Stimulated activated naive CD8-positive, alpha-beta T cell treated with anti-CD3 and anti-CD28 coated beads, Interleukin-15, amount 100 ng/mL, for 72 hours (primary cell): Measurements from ENCODE around the gene HOATZ.

Source experiments
- ATAC-seq: fragments of 150-1000 bp; cut with Tn5 transposase; 2 replicates; pipeline ENCODE4 v1.10.0; 2021; ENCODE audit warnings: mild to moderate bottlenecking, moderate library complexity
- DNase-seq, 2 donors: peaks; one replicate each; pipeline ENCODE4 v3.0.0; 2021 to 2022
- H3K27ac Mint-ChIP-seq, 2 donors: one replicate each; pipeline ENCODE4 v1.8.0; 2022; ENCODE audit warnings: mild to moderate bottlenecking in 2 of 2, mixed read lengths in 2 of 2, moderate library complexity in 2 of 2
- H3K27me3 Mint-ChIP-seq: one replicate; pipeline ENCODE4 v1.8.0; 2022; ENCODE audit warnings: mixed read lengths
- H3K4me1 Mint-ChIP-seq: one replicate; pipeline ENCODE4 v1.8.0; 2022; ENCODE audit warnings: mild to moderate bottlenecking, mixed read lengths
- H3K4me3 Mint-ChIP-seq, 2 donors: one replicate each; pipeline ENCODE4 v1.8.0; 2022; ENCODE audit warnings: mild to moderate bottlenecking in 2 of 2, mixed read lengths in 2 of 2, moderate library complexity in 1 of 2
- H3K9me3 Mint-ChIP-seq, 2 donors: one replicate each; pipeline ENCODE4 v1.8.0; 2022; ENCODE audit warnings: mixed read lengths in 2 of 2

Gene HOATZ

GRCh38 chr11:111574373-111575225, 60.0 kb downstream of the HOATZ start:
- no peak overlapping the region for H3K27ac Mint-ChIP-seq
- no peaks in the 10 kb centered on the region for H3K4me1 Mint-ChIP-seq
- DNase-seq (no peak), ATAC-seq (peak; percentile 66)
- H3K4me3 Mint-ChIP-seq, result peak overlapping the region in 1 of 2 donors; percentile 53
- peaks cover 19% of the 10 kb centered on the region for H3K27me3 Mint-ChIP-seq
- H3K9me3 Mint-ChIP-seq, result no peaks in the 10 kb centered on the region

- DNase-seq (no peak), ATAC-seq (no peak)
- Mint-ChIP-seq H3K9me3 (no peaks in the 10 kb centered on the region), H3K4me1 (no peaks in the 10 kb centered on the region), H3K27me3 (peaks cover 11% of the 10 kb centered on the region), H3K27ac (no peak overlapping the region), H3K4me3 (no peak overlapping the region)
These were observed 61.2 kb downstream of the HOATZ start for GRCh38 chr11:111575740-111576139.

- DNase-seq (no peak), ATAC-seq (no peak)
- no peaks in the 10 kb centered on the region for H3K9me3 Mint-ChIP-seq
- no peaks in the 10 kb centered on the region for H3K4me1 Mint-ChIP-seq
- H3K27me3 Mint-ChIP-seq, result no peaks in the 10 kb centered on the region
- H3K27ac Mint-ChIP-seq, result no peak overlapping the region
- no peak overlapping the region for H3K4me3 Mint-ChIP-seq
These were observed 63.2 kb downstream of the HOATZ start for GRCh38 chr11:111577821-111578220.

GRCh38 chr11:111581341-111581740, 66.8 kb downstream of the HOATZ start:
- no peaks in the 10 kb centered on the region for H3K4me1 Mint-ChIP-seq
- ATAC-seq, result no peak

GRCh38 chr11:111582163-111582562, 67.6 kb downstream of the HOATZ start:
- ATAC-seq, result no peak
- Mint-ChIP-seq H3K27ac (no peak overlapping the region), H3K9me3 (no peaks in the 10 kb centered on the region), H3K27me3 (peaks cover 8% of the 10 kb centered on the region), H3K4me3 (no peak overlapping the region), H3K4me1 (no peaks in the 10 kb centered on the region)
- DNase-seq, result no peak

More at GRCh38 chr11:111581341-111581740, 66.8 kb downstream of the HOATZ start:
- DNase-seq, result no peak
- no peaks in the 10 kb centered on the region for H3K9me3 Mint-ChIP-seq
- H3K27ac Mint-ChIP-seq, result no peak overlapping the region
- peaks cover 8% of the 10 kb centered on the region for H3K27me3 Mint-ChIP-seq
- no peak overlapping the region for H3K4me3 Mint-ChIP-seq

- DNase-seq, result no peak
- Mint-ChIP-seq H3K27me3 (peaks cover 8% of the 10 kb centered on the region), H3K27ac (no peak overlapping the region), H3K4me1 (no peaks in the 10 kb centered on the region), H3K9me3 (no peaks in the 10 kb centered on the region), H3K4me3 (no peak overlapping the region)
- ATAC-seq, result no peak
These were observed 68.3 kb downstream of the HOATZ start for GRCh38 chr11:111582881-111583280.

- peaks cover 8% of the 10 kb centered on the region for H3K27me3 Mint-ChIP-seq
- peak overlapping the region in 1 of 2 donors; percentile 9 for H3K27ac Mint-ChIP-seq
- no peaks in the 10 kb centered on the region for H3K9me3 Mint-ChIP-seq
- H3K4me3 Mint-ChIP-seq, result no peak overlapping the region
- ATAC-seq (no peak), DNase-seq (no peak)
- H3K4me1 Mint-ChIP-seq, result no peaks in the 10 kb centered on the region
These were observed 70.8 kb downstream of the HOATZ start for GRCh38 chr11:111585371-111585770.

- no peaks in the 10 kb centered on the region for H3K9me3 Mint-ChIP-seq
- no peaks in the 10 kb centered on the region for H3K4me1 Mint-ChIP-seq
- peak overlapping the region in 1 of 2 donors; percentile 44 for H3K27ac Mint-ChIP-seq
- H3K4me3 Mint-ChIP-seq, result no peak overlapping the region
- ATAC-seq (no peak), DNase-seq (peak in 1 of 2 donors; percentile 33)
- H3K27me3 Mint-ChIP-seq, result peaks cover 8% of the 10 kb centered on the region
These were observed 71.8 kb downstream of the HOATZ start for GRCh38 chr11:111586388-111586831.
